ENCODE data around the gene MAP3K14.

- TF ChIP-seq, protein P1, sequence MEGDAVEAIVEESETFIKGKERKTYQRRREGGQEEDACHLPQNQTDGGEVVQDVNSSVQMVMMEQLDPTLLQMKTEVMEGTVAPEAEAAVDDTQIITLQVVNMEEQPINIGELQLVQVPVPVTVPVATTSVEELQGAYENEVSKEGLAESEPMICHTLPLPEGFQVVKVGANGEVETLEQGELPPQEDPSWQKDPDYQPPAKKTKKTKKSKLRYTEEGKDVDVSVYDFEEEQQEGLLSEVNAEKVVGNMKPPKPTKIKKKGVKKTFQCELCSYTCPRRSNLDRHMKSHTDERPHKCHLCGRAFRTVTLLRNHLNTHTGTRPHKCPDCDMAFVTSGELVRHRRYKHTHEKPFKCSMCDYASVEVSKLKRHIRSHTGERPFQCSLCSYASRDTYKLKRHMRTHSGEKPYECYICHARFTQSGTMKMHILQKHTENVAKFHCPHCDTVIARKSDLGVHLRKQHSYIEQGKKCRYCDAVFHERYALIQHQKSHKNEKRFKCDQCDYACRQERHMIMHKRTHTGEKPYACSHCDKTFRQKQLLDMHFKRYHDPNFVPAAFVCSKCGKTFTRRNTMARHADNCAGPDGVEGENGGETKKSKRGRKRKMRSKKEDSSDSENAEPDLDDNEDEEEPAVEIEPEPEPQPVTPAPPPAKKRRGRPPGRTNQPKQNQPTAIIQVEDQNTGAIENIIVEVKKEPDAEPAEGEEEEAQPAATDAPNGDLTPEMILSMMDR (IDR thresholded peaks at IDR 0.05; ENCODE audit: low read depth, low read length): no peak
- TF ChIP-seq EZH2phosphoT487 (IDR thresholded peaks at IDR 0.05; ENCODE audit: low read depth): no peak
These were observed 979 bp downstream of the MAP3K14 start for GRCh38 chr17:45315648-45316433.
